Endometrium (tissue), 2 donors: ENCODE measurements around the gene CLDN25.

ENCODE experiments used
- FAIRE-seq: peaks from 2 replicates; lab custom pipeline; 2012; peaks lifted over from hg19 to GRCh38; lab: Jason Lieb, UNC
- donor health status: control.
- donor health status: control.

The CLDN25 gene

GRCh38 chr11:113808931-113809330 is 29.3 kb downstream of the CLDN25 start:
- FAIRE-seq = no peak

- FAIRE-seq = no peak
Measured at GRCh38 chr11:113814181-113814580, 34.6 kb downstream of the CLDN25 start.

- no peak for FAIRE-seq
Measured at GRCh38 chr11:113817162-113817561, 37.6 kb downstream of the CLDN25 start.

- FAIRE-seq = no peak
Measured at GRCh38 chr11:113817626-113818025, 38.0 kb downstream of the CLDN25 start.

GRCh38 chr11:113818426-113818825 is 38.8 kb downstream of the CLDN25 start:
- FAIRE-seq = no peak

GRCh38 chr11:113827477-113827876 is 47.9 kb downstream of the CLDN25 start:
- no peak for FAIRE-seq

GRCh38 chr11:113828191-113828590 is 48.6 kb downstream of the CLDN25 start:
- no peak for FAIRE-seq

GRCh38 chr11:113829751-113830150 is 50.2 kb downstream of the CLDN25 start:
- FAIRE-seq = no peak
